IMR-90 (cell line): ENCODE data around the gene GMPPA. TPM values are rescaled to one million over a fixed set of nuclear protein-coding genes. Genes with fewer than 3 reads are reported as not detected.

Experiments used
- ATAC-seq: fragments of 200-7000 bp; cut with Tn5 transposase; 2 replicates; pipeline ENCODE4 v1.9.1; 2020; ENCODE audit warnings: low read depth, mild to moderate bottlenecking, moderate library complexity
- BruUV-seq: library from RNA; stranded (reverse); fragments of 400-500 nt; replicated peaks from 2 replicates; lab custom pipeline; 2021; lab: Mats Ljungman, UMichigan
- CTCF ChIA-PET: fragments of 300-600 bp; formaldehyde crosslinking; extraction: SDS; loops from one replicate; lab custom pipeline; 2021; ENCODE audit warnings: antibody characterized with exemption; lab: Yijun Ruan, JAX
- POLR2A ChIA-PET: fragments of 300-600 bp; sonication (Branson Sonifier 250); formaldehyde crosslinking; loops from one replicate; lab custom pipeline; 2022; ENCODE audit warnings: antibody characterized with exemption; ENCODE audit not compliant: unreplicated experiment; lab: Charles Lee
- DNase-seq: peaks from one replicate; pipeline ENCODE4 v3.0.0; 2013
- H2AFZ ChIP-seq: replicated peaks from 2 replicates; pipeline ENCODE3; 2013; ENCODE audit warnings: low read length, mild to moderate bottlenecking; ENCODE audit not compliant: poor library complexity
- H2AK5ac ChIP-seq: 2 replicates; pipeline ENCODE4 v1.6.1; 2013; ENCODE audit warnings: low read depth, low read length, inconsistent platforms
- H2AK9ac ChIP-seq: replicated peaks from 2 replicates; pipeline ENCODE3; 2013; ENCODE audit warnings: mild to moderate bottlenecking, low read depth, low read length, moderate library complexity; ENCODE audit not compliant: poor library complexity
- H2BK120ac ChIP-seq: 2 replicates; pipeline ENCODE4 v1.6.1; 2013; ENCODE audit warnings: low read depth, low read length, inconsistent platforms
- H2BK15ac ChIP-seq: 3 replicates; pipeline ENCODE4 v1.6.1; 2013; ENCODE audit warnings: low read depth, low read length, inconsistent platforms
- H2BK20ac ChIP-seq: 2 replicates; pipeline ENCODE4 v1.6.1; 2013; ENCODE audit warnings: low read depth, mild to moderate bottlenecking, inconsistent platforms, low read length, moderate library complexity
- H2BK5ac ChIP-seq: 2 replicates; pipeline ENCODE4 v1.6.1; 2013; ENCODE audit warnings: mild to moderate bottlenecking, low read depth, low read length, inconsistent platforms; ENCODE audit not compliant: poor library complexity, severe bottlenecking
- H3K14ac ChIP-seq: replicated peaks from 2 replicates; pipeline ENCODE4 v1.6.1; 2013; ENCODE audit warnings: low read depth, low read length, inconsistent platforms
- H3K18ac ChIP-seq: 2 replicates; pipeline ENCODE4 v1.6.1; 2013; ENCODE audit warnings: low read depth, low read length, control low read depth
- H3K23ac ChIP-seq: 2 replicates; pipeline ENCODE4 v1.6.1; 2013; ENCODE audit warnings: low read depth, low read length, inconsistent platforms
- H3K27ac ChIP-seq: 2 replicates; pipeline ENCODE4 v1.5.1; 2013; ENCODE audit warnings: mild to moderate bottlenecking, control low read depth, low read length; ENCODE audit not compliant: insufficient read depth
- H3K27me3 ChIP-seq: 2 replicates; pipeline ENCODE4 v1.6.1; 2013; ENCODE audit warnings: low read length; ENCODE audit not compliant: control insufficient read depth, insufficient read depth
- H3K36me3 ChIP-seq: 2 replicates; pipeline ENCODE4 v1.6.1; 2013; ENCODE audit warnings: low read length, mixed read lengths; ENCODE audit not compliant: control insufficient read depth, insufficient read depth
- H3K4ac ChIP-seq: 2 replicates; pipeline ENCODE4 v1.6.1; 2013; ENCODE audit warnings: low read depth, low read length, inconsistent platforms
- H3K4me1 ChIP-seq: 2 replicates; pipeline ENCODE4 v1.6.1; 2013; ENCODE audit warnings: low read length, mixed read lengths; ENCODE audit not compliant: control insufficient read depth, insufficient read depth
- H3K4me2 ChIP-seq: 2 replicates; pipeline ENCODE4 v1.6.1; 2013; ENCODE audit warnings: low read depth, mild to moderate bottlenecking, control low read depth, low read length, moderate library complexity
- H3K4me3 ChIP-seq: 2 replicates; pipeline ENCODE4 v1.5.1; 2013; ENCODE audit warnings: low read depth, mild to moderate bottlenecking, control low read depth, low read length, moderate library complexity; ENCODE audit not compliant: insufficient read depth
- H3K56ac ChIP-seq: 2 replicates; pipeline ENCODE4 v1.6.1; 2013; ENCODE audit warnings: low read length, inconsistent platforms; ENCODE audit not compliant: insufficient read depth; ENCODE audit errors: extremely low read depth
- H3K79me1 ChIP-seq, 2 experiments: 2 replicates each; pipeline ENCODE4 v1.6.1; 2013; ENCODE audit warnings: low read length in 2 of 2, inconsistent platforms in 1 of 2, low read depth in 1 of 2
- H3K9ac ChIP-seq: 2 replicates; pipeline ENCODE4 v1.6.1; 2013; ENCODE audit warnings: low read depth, low read length, control low read depth
- H3K9me1 ChIP-seq: 2 replicates; pipeline ENCODE4 v1.6.1; 2013; ENCODE audit warnings: low read length, inconsistent platforms; ENCODE audit not compliant: insufficient read depth
- H3K9me3 ChIP-seq: 2 replicates; pipeline ENCODE4 v1.6.1; 2013; ENCODE audit warnings: low read length; ENCODE audit not compliant: control insufficient read depth, insufficient read depth
- H4K20me1 ChIP-seq: 2 replicates; pipeline ENCODE4 v1.6.1; 2013; ENCODE audit warnings: low read length, inconsistent platforms; ENCODE audit not compliant: insufficient read depth
- H4K5ac ChIP-seq: 2 replicates; pipeline ENCODE4 v1.6.1; 2013; ENCODE audit warnings: mild to moderate bottlenecking, low read depth, low read length, control low read depth
- H4K8ac ChIP-seq, 2 experiments: 2 replicates each; pipeline ENCODE4 v1.6.1; 2013; ENCODE audit warnings: low read depth in 2 of 2, low read length in 2 of 2, control low read depth in 1 of 2, inconsistent platforms in 1 of 2
- H4K91ac ChIP-seq: 2 replicates; pipeline ENCODE4 v1.6.1; 2013; ENCODE audit warnings: low read depth, low read length, inconsistent platforms; ENCODE audit not compliant: insufficient read depth
- MAFK ChIP-seq: IDR thresholded peaks from 2 replicates; pipeline ENCODE4 v1.6.1; 2012; ENCODE audit warnings: low read depth, low read length, improper control_type of control experiment
- MXI1 ChIP-seq: IDR thresholded peaks from 2 replicates; pipeline ENCODE4 v1.6.1; 2012; ENCODE audit warnings: low read depth, mild to moderate bottlenecking, low read length, moderate library complexity, borderline replicate concordance
- WGBS, 2 experiments: methylation state at CpG; one replicate each; pipeline versions ENCODE4 v1.1.5 to v1.1.7; 2013; ENCODE audit warnings: missing lambda C conversion rate in 2 of 2; ENCODE audit not compliant: insufficient read length in 1 of 2; ENCODE audit errors: extremely low coverage in 2 of 2; 5-methylcytosine and 5-hydroxymethylcytosine counted together
- dilution Hi-C: fragments of 300-500 bp; cut with HindIII; formaldehyde crosslinking; loops from one replicate; pipeline ENCODE4 v1.14.3; 2018; ENCODE audit warnings: low sequenced_read_pairs; ENCODE audit not compliant: unreplicated experiment
- in situ Hi-C: fragments of 300-500 bp; cut with MboI; formaldehyde crosslinking; loops from 3 replicates; pipeline ENCODE4 v1.14.3; 2019; ENCODE audit warnings: low sequenced_read_pairs, inconsistent platforms, mixed read lengths
- intact Hi-C: fragments of 100-400 bp; cut with micrococcal nuclease; formaldehyde crosslinking; loops from 2 replicates; pipeline ENCODE4 v1.10.0; 2022
- polyA plus RNA-seq, 3 experiments: library from polyadenylated mRNA; depleted of rRNA; stranded (reverse); fragments of >200 nt; gene quantifications; 2 replicates each; pipeline ENCODE4 v1.2.3, GENCODE V29; 2012; ENCODE audit warnings: low replicate concordance in 1 of 3
- total RNA-seq: library from RNA; depleted of rRNA; stranded (reverse); fragments of >200 nt; gene quantifications from 2 replicates; pipeline ENCODE4 v1.2.3, GENCODE V29; 2012

The GMPPA gene
- total and polyA plus RNA-seq, 2 of the 4 experiments (the other 2 are of a cell fraction) = 103 to 134 TPM

GRCh38 chr2:219514196-219514761 lies 15.6 kb downstream of the GMPPA start, which contains the start of gene ASIC4:
Gene ASIC4, plus strand, starts transcription at chr2:219514482. Its CDS starts 243 bp downstream, at chr2:219514725.
- Histone ChIP-seq H2BK15ac (no peak within 1 kb of the TSS), H4K5ac (no peak within 1 kb of the TSS), H4K8ac (no peak within 1 kb of the TSS), H3K4me3 (no peak within 1 kb of the TSS; the same call in 1 of the 2 replicates), H3K56ac (no peak within 1 kb of the TSS), H2AFZ (peak within 1 kb of the TSS; percentile 68), H2BK5ac (no peak within 1 kb of the TSS), H3K4me1 (peaks cover 8% of the 10 kb centered on the region; the same call in 1 of the 2 replicates), H3K9me3 (no peaks in the 10 kb centered on the region), H3K9ac (no peak within 1 kb of the TSS), H3K18ac (no peak within 1 kb of the TSS), H3K27ac (no peak within 1 kb of the TSS), H2AK5ac (no peak within 1 kb of the TSS), H3K23ac (no peak within 1 kb of the TSS; the same call in 1 of the 2 replicates), H2BK20ac (no peak within 1 kb of the TSS), H2BK120ac (no peak within 1 kb of the TSS), H4K20me1 (no peaks in the 10 kb centered on the region), H3K4me2 (peak within 1 kb of the TSS; percentile 52; the same call in 1 of the 2 replicates), H3K14ac (no peak within 1 kb of the TSS), H3K79me1 (no peaks in the 10 kb centered on the region), H3K36me3 (no peaks in the 10 kb centered on the region), H3K9me1 (no peaks in the 10 kb centered on the region), H3K27me3 (peaks cover 78% of the 10 kb centered on the region), H4K91ac (no peak within 1 kb of the TSS), H2AK9ac (no peak within 1 kb of the TSS), H3K4ac (no peak within 1 kb of the TSS)
- POLR2A ChIA-PET = no interaction called here
- in situ Hi-C loops = no loop called here
- ATAC-seq = peak; percentile 24
- DNase-seq = peak; percentile 12
- TF ChIP-seq MAFK = no peak
- peak; percentile 60; the same call in 1 of the 2 replicates for TF ChIP-seq MXI1
- WGBS, 2 experiments = 14% methylated on average over 16 of the region's 31 CpGs; no CpG with 5 or more reads in 1 of the 2 experiments
- dilution Hi-C loops = no loop called here
- CTCF ChIA-PET = interaction anchor here (1.5 kb wide), 1 partner anchor 111 kb away, joined by 5 read pairs; no protein-coding TSS in a partner anchor
- BruUV-seq = no TSS peak
- intact Hi-C loops = no loop called here
